Stimulated activated CD4-positive, alpha-beta T cell treated with anti-CD3 and anti-CD28 coated beads, Interleukin-12 subunit alpha, Interleukin-12 subunit beta, amount 100 ng/mL, for 24 hours (primary cell): ENCODE results near the gene PTPRN2.
"Not testable (repeated sequence)": the region's sequence is repeated elsewhere in the genome, so short reads cannot be mapped to it uniquely, and the experiment has no call there.

ENCODE experiments used
- DNase-seq, 2 experiments: peaks; one replicate each; pipeline ENCODE4 v3.0.0-alpha.2; 2020; ENCODE audit warnings: low read depth in 2 of 2

Gene PTPRN2

GRCh38 chr7:158279539-158280447 is 307.8 kb downstream of the PTPRN2 start:
- no peak for DNase-seq

- DNase-seq: no peak
These were observed 308.8 kb downstream of the PTPRN2 start for GRCh38 chr7:158278745-158279320.

- no peak for DNase-seq
These were observed 310.1 kb downstream of the PTPRN2 start for GRCh38 chr7:158277219-158278141.

GRCh38 chr7:158276414-158277218 is 311.0 kb downstream of the PTPRN2 start:
- DNase-seq: no peak

- no peak for DNase-seq
These were observed 311.8 kb downstream of the PTPRN2 start for GRCh38 chr7:158275711-158276413.

GRCh38 chr7:158274996-158275395 is 312.6 kb downstream of the PTPRN2 start:
- no peak for DNase-seq

GRCh38 chr7:158274404-158274811 is 313.2 kb downstream of the PTPRN2 start:
- DNase-seq: no peak

GRCh38 chr7:158273756-158274342 is 313.8 kb downstream of the PTPRN2 start:
- DNase-seq: not testable (repeated sequence)

- no peak for DNase-seq
These were observed 314.4 kb downstream of the PTPRN2 start for GRCh38 chr7:158273138-158273651.

- DNase-seq: no peak
These were observed 315.0 kb downstream of the PTPRN2 start for GRCh38 chr7:158272509-158273137.

GRCh38 chr7:158272091-158272490 is 315.5 kb downstream of the PTPRN2 start:
- no peak for DNase-seq

- no peak for DNase-seq
These were observed 316.0 kb downstream of the PTPRN2 start for GRCh38 chr7:158271646-158272045.

GRCh38 chr7:158270856-158271413 is 316.7 kb downstream of the PTPRN2 start:
- no peak for DNase-seq

GRCh38 chr7:158270106-158270775 is 317.4 kb downstream of the PTPRN2 start:
- no peak for DNase-seq

- no peak for DNase-seq
These were observed 318.6 kb downstream of the PTPRN2 start for GRCh38 chr7:158268816-158269535.

GRCh38 chr7:158267742-158268435 is 319.7 kb downstream of the PTPRN2 start:
- no peak for DNase-seq
